Astrocyte (in vitro differentiated cells and primary cell): ENCODE results near the gene WDR20.

Source experiments
- EZH2 ChIP-seq: IDR thresholded peaks from 2 replicates; pipeline ENCODE4 v1.6.1; 2012; ENCODE audit warnings: mild to moderate bottlenecking, low read length, inconsistent platforms; ENCODE audit not compliant: insufficient read depth
- TF ChIP-seq, protein P1 (sequence below): IDR thresholded peaks from 2 replicates; pipeline ENCODE4 v1.5.1; 2011; ENCODE audit warnings: low read depth, mild to moderate bottlenecking, inconsistent platforms, low read length, moderate library complexity; ENCODE audit not compliant: insufficient read depth

DNA sequence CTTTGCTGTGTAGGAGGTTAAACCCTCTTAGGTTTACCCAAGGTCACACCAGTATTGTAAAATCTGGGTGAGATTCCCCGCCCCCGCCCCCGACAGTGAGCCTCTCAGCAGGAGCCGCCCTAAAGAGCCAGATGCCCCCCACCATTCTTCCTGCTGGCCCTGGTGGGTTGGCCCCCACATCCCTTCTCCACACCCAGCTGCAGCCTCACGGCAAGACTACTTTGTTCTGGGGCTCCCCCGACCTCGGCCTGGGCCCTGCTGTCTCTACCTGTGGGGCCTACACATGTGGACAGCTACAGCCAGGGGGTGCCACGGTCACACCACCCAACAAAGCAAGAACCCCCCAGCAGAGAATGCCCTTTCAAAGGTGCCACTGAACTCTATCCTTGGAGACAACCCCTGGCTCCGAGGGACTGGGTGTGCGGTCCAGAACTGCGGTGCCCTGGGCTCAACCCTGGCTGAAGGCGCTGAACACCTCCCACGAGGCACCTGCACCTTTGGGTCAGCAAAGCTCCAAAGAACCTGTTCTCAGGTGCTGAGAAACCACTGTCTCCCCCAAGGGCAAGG, 82.4 kb downstream of the WDR20 start:
- TF ChIP-seq EZH2, result no peak
- TF ChIP-seq, protein P1, sequence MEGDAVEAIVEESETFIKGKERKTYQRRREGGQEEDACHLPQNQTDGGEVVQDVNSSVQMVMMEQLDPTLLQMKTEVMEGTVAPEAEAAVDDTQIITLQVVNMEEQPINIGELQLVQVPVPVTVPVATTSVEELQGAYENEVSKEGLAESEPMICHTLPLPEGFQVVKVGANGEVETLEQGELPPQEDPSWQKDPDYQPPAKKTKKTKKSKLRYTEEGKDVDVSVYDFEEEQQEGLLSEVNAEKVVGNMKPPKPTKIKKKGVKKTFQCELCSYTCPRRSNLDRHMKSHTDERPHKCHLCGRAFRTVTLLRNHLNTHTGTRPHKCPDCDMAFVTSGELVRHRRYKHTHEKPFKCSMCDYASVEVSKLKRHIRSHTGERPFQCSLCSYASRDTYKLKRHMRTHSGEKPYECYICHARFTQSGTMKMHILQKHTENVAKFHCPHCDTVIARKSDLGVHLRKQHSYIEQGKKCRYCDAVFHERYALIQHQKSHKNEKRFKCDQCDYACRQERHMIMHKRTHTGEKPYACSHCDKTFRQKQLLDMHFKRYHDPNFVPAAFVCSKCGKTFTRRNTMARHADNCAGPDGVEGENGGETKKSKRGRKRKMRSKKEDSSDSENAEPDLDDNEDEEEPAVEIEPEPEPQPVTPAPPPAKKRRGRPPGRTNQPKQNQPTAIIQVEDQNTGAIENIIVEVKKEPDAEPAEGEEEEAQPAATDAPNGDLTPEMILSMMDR, result no peak
